Measurements from ENCODE around the gene DIP2A.
"Not testable (repeated sequence)": the region's sequence is repeated elsewhere in the genome, so short reads cannot be mapped to it uniquely, and the experiment has no call there.

DIP2A gene

DNA sequence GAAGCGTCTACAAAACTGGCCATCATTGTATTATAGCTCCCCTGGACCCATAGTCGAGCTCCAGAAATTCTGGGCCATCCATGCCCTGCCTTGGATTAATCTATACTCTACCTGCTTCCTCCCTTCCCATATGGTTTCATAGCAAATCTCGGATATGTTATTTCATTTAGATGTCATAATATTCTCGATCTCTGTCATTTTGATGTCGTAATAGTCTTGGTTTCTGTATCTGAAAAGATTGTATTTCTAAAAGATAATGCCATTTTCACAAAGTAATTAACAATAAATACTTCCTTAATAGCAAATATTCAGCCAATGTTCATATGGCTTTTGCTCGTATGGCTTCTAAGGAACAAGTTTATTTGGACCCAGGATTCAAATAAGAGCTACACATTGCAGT, 35.1 kb downstream of the DIP2A start:
- Mint-ChIP-seq H3K27ac (no peak overlapping the region), H3K4me3 (no peak overlapping the region), H3K27me3 (ENCODE audit: low read depth) (no peaks in the 10 kb centered on the region), H3K4me1 (ENCODE audit: low read depth) (peaks cover 6% of the 10 kb centered on the region), H3K36me3 (ENCODE audit: low read depth) (peaks cover 48% of the 10 kb centered on the region), H3K9me3 (no peaks in the 10 kb centered on the region)

DNA sequence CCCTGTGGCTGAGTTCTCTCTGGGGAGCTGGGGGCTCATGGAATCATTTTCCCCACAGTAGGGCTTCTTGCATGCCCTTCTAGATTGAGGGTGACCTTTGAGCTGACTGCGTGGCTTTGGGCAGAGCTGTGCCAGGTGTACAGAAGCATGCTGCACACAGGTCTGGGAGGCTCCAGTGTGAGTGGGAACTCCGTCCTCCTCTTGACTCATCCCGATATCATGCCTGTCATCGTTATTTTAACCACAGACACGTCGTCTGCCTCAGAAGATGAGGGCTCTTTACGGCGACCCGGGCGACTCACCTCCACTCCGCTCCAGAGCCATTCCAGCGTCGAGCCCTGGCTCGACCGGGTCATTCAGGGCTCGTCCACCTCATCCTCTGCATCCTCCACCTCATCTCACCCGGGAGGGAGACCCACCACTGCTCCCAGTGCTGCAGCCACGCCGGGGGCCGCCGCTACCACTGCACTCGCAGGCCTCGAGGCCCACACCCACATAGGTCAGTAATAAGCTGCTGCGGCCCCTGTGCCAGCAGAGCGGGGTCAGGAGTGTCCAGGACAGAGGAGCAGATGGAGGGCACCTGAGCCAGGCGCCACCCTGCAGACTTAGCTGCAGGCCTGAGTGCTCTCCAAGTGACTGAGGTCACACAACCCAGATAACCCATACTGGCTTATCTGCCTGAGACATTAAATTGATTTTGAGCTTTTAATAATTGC, 39.8 kb downstream of the DIP2A start:
- no peaks in the 10 kb centered on the region for H3K9me3 Mint-ChIP-seq
- no peaks in the 10 kb centered on the region for H3K27me3 Mint-ChIP-seq (ENCODE audit: low read depth)
- H3K4me1 Mint-ChIP-seq (ENCODE audit: low read depth), result peaks cover 28% of the 10 kb centered on the region
- H3K36me3 Mint-ChIP-seq (ENCODE audit: low read depth), result peaks cover 46% of the 10 kb centered on the region
- H3K27ac Mint-ChIP-seq, result no peak overlapping the region
- no peak overlapping the region for H3K4me3 Mint-ChIP-seq

DNA sequence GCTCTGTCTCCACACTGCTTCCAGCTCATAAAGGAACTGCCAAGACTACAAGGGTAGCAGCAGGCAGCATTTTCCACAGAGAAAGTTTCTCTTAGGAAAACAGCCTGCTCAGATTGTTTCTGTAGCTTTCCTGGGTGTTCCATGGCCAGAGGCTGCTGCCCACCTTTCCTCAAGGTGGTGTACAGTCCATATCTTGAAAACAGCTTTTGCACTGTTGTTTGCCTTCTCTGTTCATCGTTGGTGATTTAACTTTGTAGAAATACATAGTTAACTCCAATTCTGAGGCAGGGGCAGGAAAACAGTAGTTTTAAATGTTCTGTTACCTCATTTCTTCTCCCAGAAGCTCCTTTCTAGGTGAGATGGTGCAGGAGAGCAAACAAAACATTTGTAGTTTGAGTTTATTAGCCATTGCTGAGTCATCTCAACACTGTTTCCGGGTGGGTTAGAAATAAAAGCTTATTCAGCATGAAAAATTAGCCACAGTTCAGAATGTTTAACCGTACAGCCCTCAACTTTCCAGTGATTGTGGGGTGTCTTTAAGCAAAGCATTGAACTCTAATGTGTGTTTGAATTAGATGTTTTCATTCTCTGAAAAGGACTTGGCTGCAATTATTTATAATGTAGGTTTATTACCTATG, 41.7 kb downstream of the DIP2A start:
- H3K27me3 Mint-ChIP-seq (ENCODE audit: low read depth), result no peaks in the 10 kb centered on the region
- no peaks in the 10 kb centered on the region for H3K9me3 Mint-ChIP-seq
- H3K27ac Mint-ChIP-seq, result peak overlapping the region; percentile 78
- H3K36me3 Mint-ChIP-seq (ENCODE audit: low read depth), result peaks cover 42% of the 10 kb centered on the region
- H3K4me3 Mint-ChIP-seq, result no peak overlapping the region
- peaks cover 28% of the 10 kb centered on the region for H3K4me1 Mint-ChIP-seq (ENCODE audit: low read depth)

DNA sequence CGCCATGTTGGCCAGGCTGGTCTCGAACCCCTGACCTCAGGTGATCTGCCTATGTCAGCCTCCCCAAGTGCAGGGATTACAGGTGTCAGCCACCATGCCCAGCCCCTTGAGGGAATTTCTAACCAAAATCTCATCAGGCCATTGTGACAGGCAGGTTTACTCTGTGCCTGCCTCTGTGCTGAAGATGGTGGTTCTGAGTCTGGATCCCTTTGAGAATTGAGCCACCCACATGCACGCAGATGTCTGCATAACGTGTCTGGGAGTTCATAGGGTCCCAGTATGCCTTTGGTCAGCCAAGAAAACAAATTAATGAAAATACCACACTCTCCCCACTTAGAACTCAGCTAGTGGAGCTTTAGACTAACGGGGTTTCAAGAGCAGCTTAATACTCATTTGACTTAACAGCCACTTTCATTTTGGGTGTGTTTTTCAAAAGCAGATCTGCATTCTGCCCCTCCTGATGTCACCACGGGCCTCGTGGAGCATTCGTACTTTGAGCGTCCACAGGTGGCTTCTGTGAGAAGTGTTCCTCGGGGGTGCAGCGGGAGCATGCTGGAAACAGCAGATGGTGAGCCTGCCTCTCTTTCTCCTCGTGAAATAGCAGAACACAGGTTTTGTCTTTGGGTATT, 45.3 kb downstream of the DIP2A start:
- Mint-ChIP-seq H3K27me3 (ENCODE audit: low read depth) (no peaks in the 10 kb centered on the region), H3K27ac (no peak overlapping the region), H3K4me3 (no peak overlapping the region), H3K4me1 (ENCODE audit: low read depth) (peaks cover 27% of the 10 kb centered on the region), H3K9me3 (no peaks in the 10 kb centered on the region), H3K36me3 (ENCODE audit: low read depth) (peaks cover 36% of the 10 kb centered on the region)

DNA sequence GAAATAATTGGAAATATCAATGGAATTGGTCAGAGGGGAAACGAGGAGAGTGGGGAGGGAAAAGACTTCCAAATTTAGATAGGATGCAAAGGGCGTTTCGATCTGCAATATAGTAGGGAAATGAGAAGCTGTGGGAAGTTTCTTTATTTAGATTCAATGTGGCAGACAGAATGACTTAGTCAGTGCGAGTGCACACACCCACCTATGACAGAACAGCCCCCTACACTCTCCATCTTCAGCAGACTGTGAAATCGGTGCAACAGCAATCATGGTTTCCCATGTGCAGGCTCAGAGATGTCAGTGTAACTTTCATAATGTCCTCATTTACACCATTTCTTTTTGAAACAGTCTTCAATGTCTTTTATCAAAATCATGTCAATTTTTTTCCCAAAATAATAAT, 46.0 kb downstream of the DIP2A start:
- H3K4me1 Mint-ChIP-seq (ENCODE audit: low read depth), result peaks cover 22% of the 10 kb centered on the region
- no peaks in the 10 kb centered on the region for H3K9me3 Mint-ChIP-seq
- no peak overlapping the region for H3K27ac Mint-ChIP-seq
- no peaks in the 10 kb centered on the region for H3K27me3 Mint-ChIP-seq (ENCODE audit: low read depth)
- peaks cover 33% of the 10 kb centered on the region for H3K36me3 Mint-ChIP-seq (ENCODE audit: low read depth)
- no peak overlapping the region for H3K4me3 Mint-ChIP-seq

DNA sequence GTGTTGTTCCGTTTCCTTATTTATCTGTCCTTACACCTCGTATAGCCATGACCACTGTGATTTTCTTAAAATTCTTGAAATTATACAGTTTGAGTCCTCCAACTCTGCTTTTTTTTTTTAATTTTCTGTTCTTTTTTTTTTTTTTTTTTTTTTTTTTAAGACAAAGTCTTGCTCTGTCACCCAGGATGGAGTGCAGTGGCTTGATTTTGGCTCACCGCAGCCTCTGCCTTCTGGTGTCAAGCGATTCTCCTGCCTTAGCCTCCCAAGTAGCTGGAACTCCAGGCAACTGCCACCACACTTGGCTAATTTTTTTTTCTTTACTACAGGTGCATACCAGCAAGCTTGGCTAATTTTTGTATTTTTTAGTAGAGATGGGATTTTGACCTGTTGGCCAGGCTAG, 48.9 kb downstream of the DIP2A start:
- Mint-ChIP-seq H3K27ac (no peak overlapping the region), H3K4me1 (ENCODE audit: low read depth) (peaks cover 7% of the 10 kb centered on the region), H3K9me3 (no peaks in the 10 kb centered on the region)

DNA sequence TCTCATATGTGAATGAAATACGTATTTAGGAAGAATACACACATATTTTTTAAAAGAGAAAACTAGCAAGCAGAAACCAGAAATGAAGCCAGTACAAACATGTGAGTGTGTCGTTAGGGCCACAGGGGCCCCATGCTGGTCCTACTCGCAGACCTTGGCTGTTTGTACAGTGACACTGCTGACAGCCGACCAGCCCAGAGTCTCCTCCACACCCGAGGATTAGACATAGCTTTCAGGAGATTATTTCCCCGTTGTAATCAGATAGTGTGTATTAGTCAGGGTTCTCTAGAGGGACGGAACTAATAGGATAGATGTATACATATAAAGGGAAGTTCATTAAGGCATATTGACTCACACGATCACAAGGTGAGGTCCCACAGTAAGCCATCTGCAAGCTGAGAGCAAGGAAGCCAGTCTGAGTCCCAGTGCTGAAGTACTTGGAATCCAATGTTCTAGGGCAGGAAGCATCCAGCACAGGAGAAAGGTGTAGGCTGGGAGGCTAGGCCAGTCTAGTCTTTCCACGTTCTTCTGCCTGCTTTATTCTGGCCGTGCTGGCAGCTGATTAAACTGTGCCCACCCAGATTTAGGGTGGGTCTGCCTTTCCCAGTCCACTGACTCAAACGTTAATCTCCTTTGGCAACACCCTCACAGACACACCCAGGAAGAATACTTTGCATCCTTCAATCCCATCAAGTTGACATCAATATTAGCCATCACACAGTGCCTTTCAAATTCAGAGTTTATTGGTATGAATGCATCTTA, 51.2 kb downstream of the DIP2A start:
- Mint-ChIP-seq H3K27me3 (ENCODE audit: low read depth) (no peaks in the 10 kb centered on the region), H3K4me3 (no peak overlapping the region), H3K9me3 (no peaks in the 10 kb centered on the region), H3K36me3 (ENCODE audit: low read depth) (peaks cover 35% of the 10 kb centered on the region), H3K4me1 (ENCODE audit: low read depth) (peaks cover 5% of the 10 kb centered on the region), H3K27ac (no peak overlapping the region)

More for the DNA sequence above, 48.9 kb downstream of the DIP2A start:
- Mint-ChIP-seq H3K36me3 (ENCODE audit: low read depth) (peaks cover 37% of the 10 kb centered on the region), H3K27me3 (ENCODE audit: low read depth) (no peaks in the 10 kb centered on the region), H3K4me3 (no peak overlapping the region)

DNA sequence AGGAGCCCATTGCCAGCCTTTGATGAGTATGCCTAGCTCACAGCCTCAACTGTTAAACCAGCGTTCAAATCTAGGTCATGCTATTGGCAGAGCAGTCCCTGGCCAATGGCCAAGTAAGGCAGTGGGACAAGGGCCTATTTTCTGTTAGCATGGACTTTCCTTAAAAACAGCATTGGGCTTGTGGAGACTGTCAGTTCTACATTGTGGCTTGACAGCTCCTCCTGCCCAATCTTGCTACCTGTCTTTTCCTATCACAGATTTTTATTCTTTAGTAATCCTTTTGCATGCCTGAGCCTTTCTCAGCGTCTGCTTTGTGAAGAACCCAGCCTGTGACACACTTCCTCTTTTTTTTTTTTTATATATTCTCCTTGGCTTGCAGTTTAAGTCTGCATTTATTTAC, 56.4 kb downstream of the DIP2A start:
- Mint-ChIP-seq H3K9me3 (no peaks in the 10 kb centered on the region), H3K4me1 (ENCODE audit: low read depth) (peaks cover 9% of the 10 kb centered on the region), H3K27me3 (ENCODE audit: low read depth) (no peaks in the 10 kb centered on the region), H3K36me3 (ENCODE audit: low read depth) (peaks cover 39% of the 10 kb centered on the region), H3K4me3 (no peak overlapping the region), H3K27ac (no peak overlapping the region)

DNA sequence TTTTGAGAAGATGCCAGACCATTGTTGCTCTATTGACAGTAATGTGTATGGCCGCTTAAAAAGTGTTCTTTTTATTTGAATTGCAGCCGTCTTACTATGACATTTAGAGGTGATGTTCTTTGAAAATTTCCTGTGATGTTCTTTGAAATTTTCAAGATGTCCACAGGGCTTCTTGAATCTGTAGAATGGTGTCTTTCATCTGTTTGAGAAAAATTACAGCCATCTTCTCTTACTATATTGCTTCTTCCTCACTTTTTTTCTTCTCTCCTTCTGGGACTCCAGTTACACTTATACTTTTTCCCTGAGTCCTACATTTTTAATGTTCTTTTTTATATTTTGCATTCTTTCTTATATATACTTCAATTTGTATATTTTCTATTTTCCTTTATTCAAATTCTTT, 57.4 kb downstream of the DIP2A start:
- Mint-ChIP-seq H3K27ac (no peak overlapping the region), H3K4me3 (no peak overlapping the region), H3K36me3 (ENCODE audit: low read depth) (peaks cover 39% of the 10 kb centered on the region)

DNA sequence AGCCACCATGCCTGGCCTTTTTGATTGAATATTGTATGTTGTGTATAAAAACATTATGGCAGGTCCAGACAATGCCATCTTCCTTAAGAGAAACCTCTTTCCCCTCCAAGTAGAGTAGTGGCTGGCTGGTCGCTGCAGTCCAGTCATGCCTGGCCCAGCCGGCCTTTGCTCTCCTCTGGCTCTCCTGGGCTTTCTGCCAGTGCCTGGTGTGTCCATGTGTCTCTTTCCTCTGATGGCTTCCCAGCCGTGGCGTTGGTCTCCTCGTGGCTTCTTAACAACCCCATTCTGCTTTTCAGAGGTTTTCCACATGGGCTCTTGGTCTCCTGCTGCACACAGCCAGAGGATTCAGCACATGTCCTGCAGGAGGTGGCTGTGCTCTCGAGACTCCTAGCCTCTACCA, 58.7 kb downstream of the DIP2A start:
- H3K27ac Mint-ChIP-seq, result no peak overlapping the region
- no peaks in the 10 kb centered on the region for H3K27me3 Mint-ChIP-seq (ENCODE audit: low read depth)
- no peaks in the 10 kb centered on the region for H3K9me3 Mint-ChIP-seq
- no peak overlapping the region for H3K4me3 Mint-ChIP-seq
- peaks cover 12% of the 10 kb centered on the region for H3K4me1 Mint-ChIP-seq (ENCODE audit: low read depth)
- peaks cover 38% of the 10 kb centered on the region for H3K36me3 Mint-ChIP-seq (ENCODE audit: low read depth)

More for the DNA sequence above, 57.4 kb downstream of the DIP2A start:
- no peaks in the 10 kb centered on the region for H3K27me3 Mint-ChIP-seq (ENCODE audit: low read depth)
- H3K9me3 Mint-ChIP-seq, result no peaks in the 10 kb centered on the region
- H3K4me1 Mint-ChIP-seq (ENCODE audit: low read depth), result peaks cover 9% of the 10 kb centered on the region

DNA sequence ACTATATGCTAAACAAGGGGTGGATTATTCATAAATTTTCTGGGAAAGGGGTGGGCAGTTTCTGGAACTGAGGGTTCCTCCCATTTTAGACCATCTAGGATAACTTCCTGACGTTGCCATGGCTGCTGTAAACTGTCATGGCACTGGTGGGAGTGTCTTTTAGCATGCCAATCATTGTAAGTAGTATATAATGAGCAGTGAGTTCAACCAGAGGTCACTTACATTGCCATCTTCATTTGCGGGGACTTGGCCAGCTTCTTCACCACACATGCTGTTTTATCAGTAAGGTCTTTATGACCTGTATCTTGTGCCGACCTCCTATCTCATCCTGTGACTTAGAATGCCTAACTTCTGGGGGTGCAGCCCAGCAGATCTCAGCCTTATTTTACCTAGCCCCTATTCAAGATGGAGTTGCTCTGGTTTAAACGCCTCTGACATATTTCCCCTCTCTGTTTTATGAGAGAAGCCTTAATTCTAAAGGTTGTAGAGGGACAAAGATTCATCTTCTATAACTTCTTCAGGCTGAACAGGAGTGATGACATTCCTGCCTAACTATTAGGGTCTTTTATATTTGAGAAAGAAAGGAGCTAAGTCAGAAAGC, 60.4 kb downstream of the DIP2A start:
- peaks cover 27% of the 10 kb centered on the region for H3K36me3 Mint-ChIP-seq (ENCODE audit: low read depth)

DNA sequence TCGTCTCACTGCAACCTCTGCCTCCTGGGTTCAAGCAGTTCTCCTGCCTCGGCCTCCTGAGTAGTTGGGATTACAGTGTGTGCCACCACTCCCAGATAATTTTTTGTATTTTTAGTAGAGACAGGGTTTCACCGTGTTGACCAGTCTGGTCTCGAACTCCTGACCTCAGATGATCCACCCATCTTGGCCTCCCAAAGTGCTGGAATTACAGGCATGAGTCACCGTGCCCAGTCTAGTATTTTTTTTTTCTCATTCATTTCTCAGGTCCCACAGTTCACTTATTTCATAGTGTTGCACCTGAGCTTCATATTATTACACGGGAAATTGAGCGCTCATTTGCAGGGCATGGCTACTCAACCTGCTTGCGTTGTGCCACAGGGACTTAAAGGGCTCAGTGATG, 68.7 kb downstream of the DIP2A start:
- H3K4me1 Mint-ChIP-seq (ENCODE audit: low read depth), result peaks cover 19% of the 10 kb centered on the region
- not testable (repeated sequence) for H3K27me3 Mint-ChIP-seq (ENCODE audit: low read depth); H3K4me3 Mint-ChIP-seq; H3K27ac Mint-ChIP-seq; H3K9me3 Mint-ChIP-seq
- H3K36me3 Mint-ChIP-seq (ENCODE audit: low read depth), result peaks cover 18% of the 10 kb centered on the region

More for the DNA sequence above, 60.4 kb downstream of the DIP2A start:
- H3K4me3 Mint-ChIP-seq, result no peak overlapping the region
- no peaks in the 10 kb centered on the region for H3K9me3 Mint-ChIP-seq
- peaks cover 9% of the 10 kb centered on the region for H3K4me1 Mint-ChIP-seq (ENCODE audit: low read depth)
- H3K27ac Mint-ChIP-seq, result no peak overlapping the region
- H3K27me3 Mint-ChIP-seq (ENCODE audit: low read depth), result no peaks in the 10 kb centered on the region

DNA sequence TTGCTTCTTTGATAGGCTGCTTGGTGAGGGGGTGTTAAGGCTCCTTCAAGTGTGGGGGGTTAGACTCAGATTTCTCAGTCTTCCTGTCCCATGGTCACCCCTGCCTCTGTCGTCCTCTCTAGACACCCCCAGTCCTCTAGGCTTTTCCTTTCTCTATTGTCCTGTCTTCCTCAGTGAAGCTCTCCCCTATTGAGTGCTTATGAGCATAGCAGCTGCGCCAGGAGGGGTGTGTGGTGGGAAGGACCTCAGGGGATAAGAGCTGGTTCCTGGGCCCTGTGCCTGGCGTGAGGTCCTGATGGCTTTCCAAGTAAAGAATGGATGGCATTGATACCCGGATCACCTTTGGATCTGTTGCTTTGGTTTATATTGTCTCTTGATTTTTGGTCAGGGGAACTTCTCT, 69.1 kb downstream of the DIP2A start:
- H3K27ac Mint-ChIP-seq, result no peak overlapping the region
- peaks cover 18% of the 10 kb centered on the region for H3K36me3 Mint-ChIP-seq (ENCODE audit: low read depth)
- H3K4me3 Mint-ChIP-seq, result no peak overlapping the region
- no peaks in the 10 kb centered on the region for H3K9me3 Mint-ChIP-seq
- H3K4me1 Mint-ChIP-seq (ENCODE audit: low read depth), result peaks cover 19% of the 10 kb centered on the region
- no peaks in the 10 kb centered on the region for H3K27me3 Mint-ChIP-seq (ENCODE audit: low read depth)

DNA sequence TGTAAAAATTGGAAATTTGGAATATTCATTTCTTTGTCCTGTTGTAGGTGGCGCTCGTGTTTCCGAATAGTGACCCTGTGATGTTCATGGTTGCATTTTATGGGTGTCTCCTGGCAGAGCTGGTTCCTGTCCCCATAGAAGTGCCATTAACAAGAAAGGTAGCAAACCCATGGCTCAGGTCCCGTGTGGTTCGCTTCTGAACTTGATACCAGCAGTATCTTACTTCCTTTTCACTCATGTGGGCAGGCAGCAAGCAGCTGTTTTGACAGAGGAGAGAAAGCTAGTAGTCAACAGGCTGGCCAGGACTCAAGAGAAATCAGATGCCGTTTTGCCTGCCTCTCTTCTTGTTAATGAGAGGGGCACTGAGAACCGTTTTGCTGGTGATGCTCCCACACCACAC, 73.4 kb downstream of the DIP2A start:
- H3K4me3 Mint-ChIP-seq, result no peak overlapping the region
- no peak overlapping the region for H3K27ac Mint-ChIP-seq
- H3K9me3 Mint-ChIP-seq, result no peaks in the 10 kb centered on the region
- H3K27me3 Mint-ChIP-seq (ENCODE audit: low read depth), result no peaks in the 10 kb centered on the region
- H3K4me1 Mint-ChIP-seq (ENCODE audit: low read depth), result peaks cover 10% of the 10 kb centered on the region
- H3K36me3 Mint-ChIP-seq (ENCODE audit: low read depth), result peaks cover 30% of the 10 kb centered on the region
